ENCODE measurements around the gene PTDSS2. TPM values are rescaled to one million over a fixed set of nuclear protein-coding genes. Genes with fewer than 3 reads are reported as not detected.

PTDSS2 gene
- total and polyA plus RNA-seq, 10 of the 15 experiments (the other 5 are each of a cell fraction or from before 2014, with no cell fraction given) = 0.39 to 21.1 (median 10.8) TPM

DNA sequence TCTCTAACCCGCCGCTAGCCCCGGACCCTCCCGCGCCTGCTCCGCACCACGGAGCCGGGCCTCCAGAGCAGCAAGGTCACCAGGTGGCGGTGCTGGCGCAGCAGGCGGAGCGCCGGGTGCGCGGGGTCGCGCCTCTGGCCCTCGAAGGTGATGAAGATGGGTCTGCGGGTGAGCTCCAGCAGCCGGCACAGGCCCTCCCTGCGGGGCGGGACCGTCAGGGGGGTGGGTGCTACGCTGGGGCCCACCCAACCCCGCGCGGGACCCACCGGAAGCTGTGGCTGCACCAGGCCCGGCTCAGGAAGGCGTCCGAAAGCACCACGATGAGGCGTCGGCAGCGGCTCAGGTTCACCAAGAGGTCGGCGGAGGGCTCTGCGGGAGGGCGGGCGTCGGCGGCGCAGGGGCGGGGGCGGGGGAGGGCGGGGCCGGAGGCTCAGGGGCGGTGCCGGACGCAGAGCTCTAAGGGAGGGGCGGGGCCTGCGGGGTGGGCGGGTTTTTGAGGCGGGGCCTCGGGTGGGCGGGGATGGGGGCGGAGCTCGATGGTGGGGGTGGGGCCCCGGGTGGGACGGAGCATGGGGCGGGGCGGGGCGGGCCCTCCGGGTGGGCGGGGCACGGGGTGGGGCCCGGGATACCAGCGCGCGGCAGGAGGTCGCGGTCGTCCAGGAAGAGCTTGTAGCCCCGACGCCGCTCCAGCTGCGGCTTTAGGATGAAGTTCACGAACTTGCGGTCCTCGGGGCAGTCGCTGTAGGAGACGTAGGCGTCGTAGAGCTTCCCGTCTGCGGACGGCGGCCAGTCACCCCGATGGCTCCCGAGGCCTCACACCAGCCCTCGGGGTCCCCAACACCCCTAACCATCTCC lies 43.1 kb upstream of the PTDSS2 start (continued):
- TF ChIP-seq, protein P1, sequence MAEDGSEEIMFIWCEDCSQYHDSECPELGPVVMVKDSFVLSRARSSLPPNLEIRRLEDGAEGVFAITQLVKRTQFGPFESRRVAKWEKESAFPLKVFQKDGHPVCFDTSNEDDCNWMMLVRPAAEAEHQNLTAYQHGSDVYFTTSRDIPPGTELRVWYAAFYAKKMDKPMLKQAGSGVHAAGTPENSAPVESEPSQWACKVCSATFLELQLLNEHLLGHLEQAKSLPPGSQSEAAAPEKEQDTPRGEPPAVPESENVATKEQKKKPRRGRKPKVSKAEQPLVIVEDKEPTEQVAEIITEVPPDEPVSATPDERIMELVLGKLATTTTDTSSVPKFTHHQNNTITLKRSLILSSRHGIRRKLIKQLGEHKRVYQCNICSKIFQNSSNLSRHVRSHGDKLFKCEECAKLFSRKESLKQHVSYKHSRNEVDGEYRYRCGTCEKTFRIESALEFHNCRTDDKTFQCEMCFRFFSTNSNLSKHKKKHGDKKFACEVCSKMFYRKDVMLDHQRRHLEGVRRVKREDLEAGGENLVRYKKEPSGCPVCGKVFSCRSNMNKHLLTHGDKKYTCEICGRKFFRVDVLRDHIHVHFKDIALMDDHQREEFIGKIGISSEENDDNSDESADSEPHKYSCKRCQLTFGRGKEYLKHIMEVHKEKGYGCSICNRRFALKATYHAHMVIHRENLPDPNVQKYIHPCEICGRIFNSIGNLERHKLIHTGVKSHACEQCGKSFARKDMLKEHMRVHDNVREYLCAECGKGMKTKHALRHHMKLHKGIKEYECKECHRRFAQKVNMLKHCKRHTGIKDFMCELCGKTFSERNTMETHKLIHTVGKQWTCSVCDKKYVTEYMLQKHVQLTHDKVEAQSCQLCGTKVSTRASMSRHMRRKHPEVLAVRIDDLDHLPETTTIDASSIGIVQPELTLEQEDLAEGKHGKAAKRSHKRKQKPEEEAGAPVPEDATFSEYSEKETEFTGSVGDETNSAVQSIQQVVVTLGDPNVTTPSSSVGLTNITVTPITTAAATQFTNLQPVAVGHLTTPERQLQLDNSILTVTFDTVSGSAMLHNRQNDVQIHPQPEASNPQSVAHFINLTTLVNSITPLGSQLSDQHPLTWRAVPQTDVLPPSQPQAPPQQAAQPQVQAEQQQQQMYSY (CRISPR knock-in tag; IDR thresholded peaks at IDR 0.05) = no peak
- TF ChIP-seq EGR1 (IDR thresholded peaks at IDR 0.05; ENCODE audit: borderline replicate concordance in 1 of 2, low read depth in 2 of 2, low read length in 2 of 2) = peak in 1 of 2 experiments; percentile 73; a peak in 1 of 3 replicates
- TF ChIP-seq IRF4 (IDR thresholded peaks at IDR 0.05; ENCODE audit: low read depth, low read length) = no peak
- TF ChIP-seq, protein P2, sequence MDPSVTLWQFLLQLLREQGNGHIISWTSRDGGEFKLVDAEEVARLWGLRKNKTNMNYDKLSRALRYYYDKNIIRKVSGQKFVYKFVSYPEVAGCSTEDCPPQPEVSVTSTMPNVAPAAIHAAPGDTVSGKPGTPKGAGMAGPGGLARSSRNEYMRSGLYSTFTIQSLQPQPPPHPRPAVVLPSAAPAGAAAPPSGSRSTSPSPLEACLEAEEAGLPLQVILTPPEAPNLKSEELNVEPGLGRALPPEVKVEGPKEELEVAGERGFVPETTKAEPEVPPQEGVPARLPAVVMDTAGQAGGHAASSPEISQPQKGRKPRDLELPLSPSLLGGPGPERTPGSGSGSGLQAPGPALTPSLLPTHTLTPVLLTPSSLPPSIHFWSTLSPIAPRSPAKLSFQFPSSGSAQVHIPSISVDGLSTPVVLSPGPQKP (IDR thresholded peaks at IDR 0.05; ENCODE audit: low read depth, low read length) = 0 out of 2 replicates have a peak, but pooled peaks have one; percentile 23
- TF ChIP-seq NR2C2 (IDR thresholded peaks at IDR 0.05; ENCODE audit: borderline replicate concordance, control insufficient read depth, insufficient read length, low read depth) = no peak
- TF ChIP-seq BHLHE40 (IDR thresholded peaks at IDR 0.05; ENCODE audit: borderline replicate concordance in 1 of 2, low read depth in 2 of 2, low read length in 1 of 2) = peak in 1 of 2 experiments; percentile 40; a peak in 1 of 4 replicates
- TF ChIP-seq, protein P3, sequence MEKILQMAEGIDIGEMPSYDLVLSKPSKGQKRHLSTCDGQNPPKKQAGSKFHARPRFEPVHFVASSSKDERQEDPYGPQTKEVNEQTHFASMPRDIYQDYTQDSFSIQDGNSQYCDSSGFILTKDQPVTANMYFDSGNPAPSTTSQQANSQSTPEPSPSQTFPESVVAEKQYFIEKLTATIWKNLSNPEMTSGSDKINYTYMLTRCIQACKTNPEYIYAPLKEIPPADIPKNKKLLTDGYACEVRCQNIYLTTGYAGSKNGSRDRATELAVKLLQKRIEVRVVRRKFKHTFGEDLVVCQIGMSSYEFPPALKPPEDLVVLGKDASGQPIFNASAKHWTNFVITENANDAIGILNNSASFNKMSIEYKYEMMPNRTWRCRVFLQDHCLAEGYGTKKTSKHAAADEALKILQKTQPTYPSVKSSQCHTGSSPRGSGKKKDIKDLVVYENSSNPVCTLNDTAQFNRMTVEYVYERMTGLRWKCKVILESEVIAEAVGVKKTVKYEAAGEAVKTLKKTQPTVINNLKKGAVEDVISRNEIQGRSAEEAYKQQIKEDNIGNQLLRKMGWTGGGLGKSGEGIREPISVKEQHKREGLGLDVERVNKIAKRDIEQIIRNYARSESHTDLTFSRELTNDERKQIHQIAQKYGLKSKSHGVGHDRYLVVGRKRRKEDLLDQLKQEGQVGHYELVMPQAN (conservative IDR thresholded peaks at IDR 0.05) = no peak
- TF ChIP-seq JUND (IDR thresholded peaks at IDR 0.05; ENCODE audit: low read depth, low read length) = no peak
- TF ChIP-seq FOXK2 (IDR thresholded peaks at IDR 0.05) = no peak
- no peak for TF ChIP-seq ZBED1 (IDR thresholded peaks at IDR 0.05; ENCODE audit: borderline replicate concordance)
- TF ChIP-seq EED (IDR thresholded peaks at IDR 0.05; ENCODE audit: low read depth) = no peak
- no peak for TF ChIP-seq TCF7 (IDR thresholded peaks at IDR 0.05; ENCODE audit: borderline replicate concordance)
- TF ChIP-seq POLR2AphosphoS5 (IDR thresholded peaks at IDR 0.05; ENCODE audit: low read length) = no peak
- TF ChIP-seq, protein P4, sequence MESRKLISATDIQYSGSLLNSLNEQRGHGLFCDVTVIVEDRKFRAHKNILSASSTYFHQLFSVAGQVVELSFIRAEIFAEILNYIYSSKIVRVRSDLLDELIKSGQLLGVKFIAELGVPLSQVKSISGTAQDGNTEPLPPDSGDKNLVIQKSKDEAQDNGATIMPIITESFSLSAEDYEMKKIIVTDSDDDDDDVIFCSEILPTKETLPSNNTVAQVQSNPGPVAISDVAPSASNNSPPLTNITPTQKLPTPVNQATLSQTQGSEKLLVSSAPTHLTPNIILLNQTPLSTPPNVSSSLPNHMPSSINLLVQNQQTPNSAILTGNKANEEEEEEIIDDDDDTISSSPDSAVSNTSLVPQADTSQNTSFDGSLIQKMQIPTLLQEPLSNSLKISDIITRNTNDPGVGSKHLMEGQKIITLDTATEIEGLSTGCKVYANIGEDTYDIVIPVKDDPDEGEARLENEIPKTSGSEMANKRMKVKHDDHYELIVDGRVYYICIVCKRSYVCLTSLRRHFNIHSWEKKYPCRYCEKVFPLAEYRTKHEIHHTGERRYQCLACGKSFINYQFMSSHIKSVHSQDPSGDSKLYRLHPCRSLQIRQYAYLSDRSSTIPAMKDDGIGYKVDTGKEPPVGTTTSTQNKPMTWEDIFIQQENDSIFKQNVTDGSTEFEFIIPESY (IDR thresholded peaks at IDR 0.05) = no peak
- no peak for TF ChIP-seq TARDBP (IDR thresholded peaks at IDR 0.05; ENCODE audit: borderline replicate concordance)
- no peak for TF ChIP-seq CHD4 (IDR thresholded peaks at IDR 0.05)
- peak; percentile 37; the same call in 1 of the 2 replicates for TF ChIP-seq RAD21 (IDR thresholded peaks at IDR 0.05; ENCODE audit: insufficient read depth, low read depth, low read length)
- TF ChIP-seq NR2F1 (conservative IDR thresholded peaks at IDR 0.05) = peak; percentile 83
- no peak for TF ChIP-seq ZNF622 (IDR thresholded peaks at IDR 0.05)
- no peak for TF ChIP-seq CBFB (IDR thresholded peaks at IDR 0.05; ENCODE audit: low read depth)
- TF ChIP-seq FOS (IDR thresholded peaks at IDR 0.05; ENCODE audit: borderline replicate concordance, extremely low read depth, insufficient read length) = no peak

Measured in GM12878 (cell line).